Ishikawa (cell line): Measurements from ENCODE around the gene CCDC59.
A peak's percentile ranks its signal among the peaks of the same experiment; 100 is the strongest.

Source experiments
- CEBPB ChIP-seq: IDR thresholded peaks from 2 replicates; pipeline ENCODE4 v1.6.1; 2012
- CREB1 ChIP-seq: IDR thresholded peaks from 2 replicates; pipeline ENCODE4 v1.6.1; 2012; ENCODE audit warnings: low read depth
- EGR1 ChIP-seq: IDR thresholded peaks from 2 replicates; pipeline ENCODE4 v1.6.1; 2012
- EP300 ChIP-seq: IDR thresholded peaks from 2 replicates; pipeline ENCODE4 v1.6.1; 2012; ENCODE audit warnings: borderline replicate concordance
- FOXM1 ChIP-seq: IDR thresholded peaks from 2 replicates; pipeline ENCODE4 v1.6.1; 2012; ENCODE audit warnings: low read depth, borderline replicate concordance
- MAX ChIP-seq: IDR thresholded peaks from 2 replicates; pipeline ENCODE4 v1.6.1; 2012
- NFIC ChIP-seq: IDR thresholded peaks from 2 replicates; pipeline ENCODE4 v1.6.1; 2012
- RAD21 ChIP-seq: IDR thresholded peaks from 2 replicates; pipeline ENCODE4 v1.6.1; 2012; ENCODE audit warnings: low read depth
- REST ChIP-seq: IDR thresholded peaks from 2 replicates; pipeline ENCODE4 v1.6.1; 2012; ENCODE audit warnings: low read depth, mild to moderate bottlenecking
- TAF1 ChIP-seq: IDR thresholded peaks from 2 replicates; pipeline ENCODE4 v1.6.1; 2012; ENCODE audit warnings: low read depth, mild to moderate bottlenecking
- TCF12 ChIP-seq: IDR thresholded peaks from 2 replicates; pipeline ENCODE4 v1.6.1; 2012; ENCODE audit warnings: low read depth
- TEAD4 ChIP-seq: IDR thresholded peaks from 2 replicates; pipeline ENCODE4 v1.6.1; 2012
- USF1 ChIP-seq: IDR thresholded peaks from 2 replicates; pipeline ENCODE4 v1.6.1; 2012
- YY1 ChIP-seq: IDR thresholded peaks from 2 replicates; pipeline ENCODE4 v1.6.1; 2012; ENCODE audit warnings: low read depth
- ZBTB7A ChIP-seq: IDR thresholded peaks from 2 replicates; pipeline ENCODE4 v1.6.1; 2012; ENCODE audit warnings: low read depth

The CCDC59 gene

GRCh38 chr12:82358200-82359114 lies at the start of gene CCDC59, which contains the start of gene METTL25:
Gene CCDC59, minus strand, starts transcription at chr12:82358387. Its CDS starts 11 bp downstream, at chr12:82358376.
Gene METTL25, plus strand, starts transcription at chr12:82358529. Its CDS starts 37 bp downstream, at chr12:82358566.
- TF ChIP-seq CREB1 (peak; percentile 99), USF1 (peak; percentile 34; the same call in 1 of the 2 replicates), EP300 (0 out of 2 replicates have a peak, but pooled peaks have one; percentile 54), EGR1 (peak; percentile 51; the same call in 1 of the 2 replicates), TAF1 (peak; percentile 94), TEAD4 (peak; percentile 76), FOXM1 (no peak), NFIC (no peak), CEBPB (no peak), MAX (peak; percentile 61; the same call in 1 of the 2 replicates), ZBTB7A (peak; percentile 87), YY1 (peak; percentile 98), TCF12 (peak; percentile 81)

GRCh38 chr12:82407481-82407880 lies 49.3 kb upstream of the CCDC59 start:
- TF ChIP-seq YY1 (no peak), CEBPB (no peak), FOXM1 (no peak), EP300 (no peak), TCF12 (no peak), CREB1 (no peak), NFIC (no peak), EGR1 (no peak), USF1 (no peak), TEAD4 (no peak), REST (no peak), TAF1 (no peak), MAX (no peak), RAD21 (no peak), ZBTB7A (no peak)

- no peak for TF ChIP-seq EGR1
- TF ChIP-seq ZBTB7A: no peak
- TF ChIP-seq YY1: no peak
- TF ChIP-seq RAD21: no peak
- TF ChIP-seq USF1: no peak
- no peak for TF ChIP-seq TAF1
- no peak for TF ChIP-seq CREB1
- no peak for TF ChIP-seq TCF12
- TF ChIP-seq FOXM1: no peak
- no peak for TF ChIP-seq MAX
- TF ChIP-seq CEBPB: no peak
Observed at GRCh38 chr12:82406651-82407050, 48.5 kb upstream of the CCDC59 start.

- TF ChIP-seq RAD21 (no peak), NFIC (no peak), CEBPB (no peak), TAF1 (no peak), EP300 (no peak), REST (no peak), TEAD4 (no peak), ZBTB7A (no peak), TCF12 (no peak), YY1 (no peak), FOXM1 (no peak), USF1 (no peak), CREB1 (no peak)
Observed at GRCh38 chr12:82400819-82401218, 42.6 kb upstream of the CCDC59 start.
